Upper lobe of right lung (tissue), 1 donor: ENCODE data around the gene RCC2. TPM values are rescaled to one million over a fixed set of nuclear protein-coding genes. Genes with fewer than 3 reads are reported as not detected.
A peak's percentile ranks its signal among the peaks of the same experiment; 100 is the strongest.

ENCODE experiments used
- ATAC-seq: fragments of 200-7000 bp; cut with Tn5 transposase; one replicate; pipeline ENCODE4 v1.9.1; 2020; ENCODE audit warnings: mild to moderate bottlenecking, moderate library complexity
- DNase-seq: peaks from one replicate; pipeline ENCODE4 v3.0.0-alpha.2; 2020
- H3K27ac ChIP-seq: fragments of 200-600 bp; one replicate; pipeline ENCODE4 v1.8.0; 2022
- H3K27me3 ChIP-seq: fragments of 200-600 bp; one replicate; pipeline ENCODE4 v1.8.0; 2022; ENCODE audit warnings: mild to moderate bottlenecking
- H3K36me3 ChIP-seq: fragments of 200-600 bp; one replicate; pipeline ENCODE4 v1.8.0; 2022
- H3K4me1 ChIP-seq: fragments of 200-600 bp; one replicate; pipeline ENCODE4 v1.8.0; 2022
- H3K4me3 ChIP-seq: fragments of 200-600 bp; one replicate; pipeline ENCODE4 v1.8.0; 2022; ENCODE audit warnings: mild to moderate bottlenecking
- H3K9me3 ChIP-seq: fragments of 200-600 bp; one replicate; pipeline ENCODE4 v1.8.0; 2022
- intact Hi-C: fragments of 100-400 bp; cut with DNase I; formaldehyde crosslinking; loops from one replicate; pipeline ENCODE4 v1.11.0; 2022
- total RNA-seq: library from RNA; stranded (reverse); fragmentation: NEBNext Ultra II Directional; extraction: Animal tissue kit (Norgen Biotek cat#: 25700); gene quantifications from one replicate; pipeline ENCODE4 v1.2.1, GENCODE V29; 2021
- TF ChIP-seq, protein P1 (sequence below): fragments of 200-600 bp; IDR thresholded peaks from one replicate; pipeline ENCODE4 v1.8.0; 2022; ENCODE audit warnings: antibody characterized with exemption
- donor health status: DM: no; HTN: yes; CAD: no; lungs with severe emphysema.

RCC2 gene
- total RNA-seq, 1 donor from 2014 or later: 48.6 TPM

DNA sequence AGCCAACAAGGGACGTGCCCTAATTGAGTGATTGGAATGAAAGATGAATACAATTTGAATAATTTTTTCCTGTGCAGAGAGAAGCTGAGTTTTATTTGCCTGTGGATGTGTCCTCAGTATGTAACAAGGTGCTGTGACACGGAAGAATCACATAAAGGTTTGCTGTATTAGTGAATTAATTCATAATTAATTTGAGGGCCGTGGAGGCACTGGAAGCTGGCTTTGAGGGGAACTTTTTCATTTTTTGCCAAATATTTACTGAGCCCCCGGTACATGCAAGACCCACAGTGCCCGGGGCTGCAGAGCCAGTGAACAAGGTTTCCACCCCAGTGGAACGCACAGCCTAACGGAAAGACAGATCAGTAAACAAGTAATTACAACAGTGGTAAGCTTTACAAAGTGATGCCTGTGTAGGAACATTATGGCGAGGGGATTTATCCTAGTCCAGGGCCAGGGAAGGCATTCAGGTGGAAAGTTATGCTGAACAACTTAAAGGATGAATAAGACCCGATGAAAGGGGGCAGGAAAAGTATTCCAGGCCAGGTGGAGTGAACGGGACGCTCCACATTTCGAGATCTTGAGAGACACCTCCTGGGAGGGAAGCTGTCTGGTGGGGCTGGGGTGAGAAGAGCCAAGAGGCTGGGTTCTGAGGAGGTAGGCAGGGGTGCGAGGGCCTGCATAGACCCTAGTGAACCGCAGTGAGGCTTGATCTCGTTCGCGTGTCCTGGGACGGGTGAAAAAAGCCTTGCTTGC lies 773 bp upstream of the RCC2 start:
- H3K27ac ChIP-seq: peak overlapping the region; percentile 78
- peaks cover 30% of the 10 kb centered on the region for H3K4me1 ChIP-seq
- no peak for ATAC-seq
- H3K36me3 ChIP-seq: no peaks in the 10 kb centered on the region
- TF ChIP-seq, protein P1, sequence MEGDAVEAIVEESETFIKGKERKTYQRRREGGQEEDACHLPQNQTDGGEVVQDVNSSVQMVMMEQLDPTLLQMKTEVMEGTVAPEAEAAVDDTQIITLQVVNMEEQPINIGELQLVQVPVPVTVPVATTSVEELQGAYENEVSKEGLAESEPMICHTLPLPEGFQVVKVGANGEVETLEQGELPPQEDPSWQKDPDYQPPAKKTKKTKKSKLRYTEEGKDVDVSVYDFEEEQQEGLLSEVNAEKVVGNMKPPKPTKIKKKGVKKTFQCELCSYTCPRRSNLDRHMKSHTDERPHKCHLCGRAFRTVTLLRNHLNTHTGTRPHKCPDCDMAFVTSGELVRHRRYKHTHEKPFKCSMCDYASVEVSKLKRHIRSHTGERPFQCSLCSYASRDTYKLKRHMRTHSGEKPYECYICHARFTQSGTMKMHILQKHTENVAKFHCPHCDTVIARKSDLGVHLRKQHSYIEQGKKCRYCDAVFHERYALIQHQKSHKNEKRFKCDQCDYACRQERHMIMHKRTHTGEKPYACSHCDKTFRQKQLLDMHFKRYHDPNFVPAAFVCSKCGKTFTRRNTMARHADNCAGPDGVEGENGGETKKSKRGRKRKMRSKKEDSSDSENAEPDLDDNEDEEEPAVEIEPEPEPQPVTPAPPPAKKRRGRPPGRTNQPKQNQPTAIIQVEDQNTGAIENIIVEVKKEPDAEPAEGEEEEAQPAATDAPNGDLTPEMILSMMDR: no peak
- no peaks in the 10 kb centered on the region for H3K27me3 ChIP-seq
- H3K4me3 ChIP-seq: peak overlapping the region; percentile 55
- no peak for DNase-seq
- H3K9me3 ChIP-seq: no peaks in the 10 kb centered on the region
- intact Hi-C loops: no loop called here

DNA sequence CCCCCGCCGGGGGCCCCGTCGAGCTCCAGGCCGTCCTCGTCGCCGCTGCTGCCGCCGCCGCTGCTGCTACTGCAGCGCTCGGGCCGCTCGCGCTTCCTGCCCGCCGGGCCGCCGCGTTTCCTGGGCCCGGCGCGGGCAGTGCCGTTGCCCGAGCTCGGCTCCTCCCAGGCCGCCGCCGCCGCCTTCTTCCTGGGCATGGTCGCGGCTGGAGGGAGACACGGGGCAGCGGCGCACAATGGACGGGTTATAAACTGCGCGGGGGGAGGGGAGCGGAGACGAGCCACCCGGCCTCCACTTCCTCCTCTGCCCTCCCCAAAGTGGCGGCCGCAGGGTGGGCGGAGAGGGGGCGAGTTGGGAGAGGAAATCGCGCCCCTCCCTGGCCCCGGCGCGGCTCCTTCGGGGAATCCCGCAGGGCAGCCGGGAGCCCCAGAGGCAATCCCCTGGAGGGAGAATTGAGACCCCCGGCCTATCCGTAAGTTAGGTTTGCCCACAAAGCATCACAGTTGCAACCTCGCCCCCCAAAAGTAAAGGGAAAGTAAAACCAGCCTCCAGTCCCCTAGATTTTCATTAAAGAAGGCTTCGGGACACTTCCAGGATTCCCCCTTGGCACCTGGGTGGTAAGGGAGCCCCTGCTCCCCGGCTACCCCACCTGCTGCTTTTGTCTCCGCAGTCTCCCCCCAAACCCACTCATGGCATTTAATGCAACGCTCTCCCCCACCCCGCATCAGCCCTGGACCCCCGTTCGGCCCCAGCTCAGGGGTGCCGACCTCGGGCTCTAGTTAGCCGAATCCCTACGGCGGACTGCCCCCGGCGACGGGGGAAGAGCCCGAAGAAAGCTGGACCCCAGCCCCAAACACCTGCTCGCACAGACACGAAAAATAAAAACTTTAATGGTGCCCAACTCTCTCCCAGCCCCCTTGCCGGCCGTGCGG lies 893 bp downstream of the RCC2 start:
- Histone ChIP-seq H3K27ac (peak overlapping the region; percentile 82), H3K4me1 (peaks cover 30% of the 10 kb centered on the region), H3K9me3 (no peaks in the 10 kb centered on the region), H3K4me3 (peak overlapping the region; percentile 66), H3K27me3 (no peaks in the 10 kb centered on the region), H3K36me3 (no peaks in the 10 kb centered on the region)
- intact Hi-C loops: no loop called here
- TF ChIP-seq, protein P1: no peak
- peak; percentile 91 for DNase-seq
- ATAC-seq: peak; percentile 78

DNA sequence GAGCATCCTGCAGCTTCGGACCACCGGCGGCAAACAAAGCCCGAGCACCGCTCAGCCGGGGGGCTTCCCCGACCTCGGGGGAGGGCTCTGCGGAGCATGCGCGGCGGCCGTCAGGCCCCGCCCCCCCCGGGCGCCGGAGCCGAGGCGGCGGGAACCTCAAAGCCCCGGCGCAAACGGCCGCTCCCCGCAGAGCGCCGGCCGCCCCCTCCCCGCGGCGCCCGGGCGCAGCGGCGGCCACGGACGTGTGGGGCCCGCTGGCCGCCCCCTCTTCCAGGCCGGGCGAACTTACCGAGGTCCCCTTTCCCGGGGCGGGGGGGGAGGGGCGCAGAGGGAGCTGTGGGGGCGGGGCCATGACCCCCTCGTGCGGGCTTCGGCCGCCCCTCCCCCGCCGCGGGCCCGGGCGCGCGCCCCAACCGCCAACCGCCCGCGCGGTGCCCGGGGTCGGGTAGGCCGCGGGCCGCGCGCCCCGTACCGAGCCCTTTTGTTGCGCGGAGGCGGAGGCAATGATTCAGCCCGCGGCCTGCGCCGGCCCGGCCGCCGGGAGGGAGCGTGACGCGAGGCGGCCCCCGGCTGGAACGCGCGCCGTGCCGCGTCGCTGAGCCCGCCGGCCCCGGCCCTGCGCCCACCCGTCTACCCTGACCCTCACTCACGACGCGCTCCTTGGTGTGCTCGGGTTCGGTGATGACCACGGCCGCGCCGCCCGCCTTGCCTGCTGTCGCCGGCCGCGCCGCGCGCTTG lies 1.7 kb downstream of the RCC2 start:
- Histone ChIP-seq H3K9me3 (no peaks in the 10 kb centered on the region), H3K4me3 (peak overlapping the region; percentile 66), H3K4me1 (peaks cover 30% of the 10 kb centered on the region), H3K27ac (peak overlapping the region; percentile 82), H3K27me3 (no peaks in the 10 kb centered on the region), H3K36me3 (peaks cover 5% of the 10 kb centered on the region)
- ATAC-seq (peak; percentile 68), DNase-seq (peak; percentile 76)
- intact Hi-C loops: no loop called here
- TF ChIP-seq, protein P1: no peak

DNA sequence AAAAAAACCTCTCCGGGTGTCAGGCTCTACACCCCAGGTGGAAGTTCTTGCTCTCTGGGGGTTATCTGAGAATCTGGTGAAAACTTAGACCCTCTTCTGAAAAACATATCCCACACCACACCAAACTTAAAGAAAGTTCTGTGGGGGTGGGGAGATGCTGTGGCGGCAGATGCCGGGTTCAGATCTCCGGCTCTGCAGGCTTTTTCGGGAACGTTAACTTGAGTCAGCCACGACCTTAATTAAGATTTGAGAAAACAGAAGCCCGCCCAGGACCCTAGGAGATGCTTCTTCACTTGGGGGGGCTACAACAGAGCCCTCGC lies 2.3 kb downstream of the RCC2 start:
- ATAC-seq (no peak), DNase-seq (no peak)
- Histone ChIP-seq H3K4me3 (peak overlapping the region; percentile 66), H3K9me3 (no peaks in the 10 kb centered on the region), H3K27me3 (no peaks in the 10 kb centered on the region), H3K36me3 (peaks cover 9% of the 10 kb centered on the region), H3K4me1 (peaks cover 34% of the 10 kb centered on the region), H3K27ac (peak overlapping the region; percentile 7)
- TF ChIP-seq, protein P1: no peak
- intact Hi-C loops: no loop called here

DNA sequence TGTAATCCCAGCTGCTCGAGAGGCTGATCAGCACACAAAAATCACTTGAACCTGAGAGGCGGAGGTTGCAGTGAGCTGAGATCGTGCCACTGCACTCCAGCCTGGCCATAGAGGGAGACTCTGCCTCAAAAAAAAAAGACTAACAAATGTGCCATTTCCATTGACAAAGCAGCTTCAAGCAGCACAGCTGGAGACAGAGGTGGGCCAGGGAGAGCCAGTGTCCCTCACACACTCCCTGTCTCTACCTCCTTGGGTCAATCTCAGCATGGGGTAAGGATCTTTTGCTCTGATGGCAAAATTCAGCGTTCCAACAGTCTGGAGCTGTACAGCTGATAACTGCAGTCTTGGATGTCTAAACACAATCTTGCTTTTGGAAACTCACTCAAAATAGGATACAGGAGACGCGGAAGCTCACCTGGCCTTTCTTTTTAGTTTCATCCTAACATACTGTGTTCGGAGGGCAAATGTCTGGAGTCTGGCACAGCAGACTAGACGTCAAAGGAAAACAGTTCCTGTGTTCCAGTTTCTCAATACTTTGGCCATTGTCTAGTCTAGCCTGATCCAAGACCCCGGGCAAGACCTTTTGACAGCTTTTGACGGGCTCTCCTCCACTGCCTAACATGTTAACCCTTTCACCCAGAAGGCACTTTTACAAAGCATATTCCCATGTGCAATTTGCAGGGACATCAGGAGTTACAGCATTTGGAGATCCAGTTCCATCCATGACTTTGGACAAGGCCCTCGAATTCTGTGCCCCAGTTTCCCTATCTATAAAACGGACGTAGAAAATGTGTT lies 2.9 kb downstream of the RCC2 start:
- peaks cover 38% of the 10 kb centered on the region for H3K4me1 ChIP-seq
- peaks cover 9% of the 10 kb centered on the region for H3K36me3 ChIP-seq
- DNase-seq: no peak
- peak overlapping the region; percentile 66 for H3K4me3 ChIP-seq
- TF ChIP-seq, protein P1: no peak
- no peak for ATAC-seq
- no peaks in the 10 kb centered on the region for H3K27me3 ChIP-seq
- intact Hi-C loops: no loop called here
- H3K27ac ChIP-seq: peak overlapping the region; percentile 7
- H3K9me3 ChIP-seq: no peaks in the 10 kb centered on the region
